Gastroesophageal sphincter (tissue), 4 donors: ENCODE measurements around the gene PRDM2. TPM values are rescaled to one million over a fixed set of nuclear protein-coding genes. Genes with fewer than 3 reads are reported as not detected.

Experiments used
- ATAC-seq: fragments of 150-250 bp; one replicate; pipeline ENCODE4 v1.9.1; 2016; ENCODE audit warnings: mild to moderate bottlenecking, moderate library complexity
- H3K27ac ChIP-seq, 4 donors: fragments of 200-600 bp; sonication (generic) in 3 of 4; 1 replicate in 3 of 4; 2 replicates in 1 of 4; pipeline ENCODE4 v1.5.1; 2016 to 2019
- H3K27me3 ChIP-seq: fragments of 200-600 bp; sonication (generic); one replicate; pipeline ENCODE4 v1.5.1; 2019
- H3K36me3 ChIP-seq, 2 donors: fragments of 200-600 bp; sonication (generic); one replicate each; pipeline ENCODE4 v1.5.1; 2019; ENCODE audit warnings: control low read depth in 1 of 2
- H3K4me1 ChIP-seq, 3 donors: fragments of 200-600 bp; sonication (generic); 1 replicate in 2 of 3; 2 replicates in 1 of 3; pipeline ENCODE4 v1.5.1; 2016 to 2019; ENCODE audit warnings: control low read depth in 2 of 3
- H3K4me3 ChIP-seq, 2 donors: fragments of 200-600 bp; sonication (generic); one replicate each; pipeline ENCODE4 v1.5.1; 2019; ENCODE audit warnings: mild to moderate bottlenecking in 1 of 2, moderate library complexity in 1 of 2
- H3K9me3 ChIP-seq, 3 donors: fragments of 200-600 bp; sonication (generic); one replicate each; pipeline ENCODE4 v1.5.1; 2017 to 2019; ENCODE audit warnings: control low read depth in 2 of 3
- EP300 ChIP-seq: sonication (generic); formaldehyde crosslinking; IDR thresholded peaks from one replicate; pipeline ENCODE4 v1.6.1; 2017; ENCODE audit warnings: antibody characterized with exemption, mild to moderate bottlenecking
- POLR2A ChIP-seq, 2 donors: fragments of 450-650 bp; IDR thresholded peaks; one replicate each; pipeline ENCODE4 v1.6.1; 2017; ENCODE audit warnings: antibody characterized with exemption in 2 of 2, mild to moderate bottlenecking in 2 of 2, moderate library complexity in 1 of 2
- POLR2AphosphoS5 ChIP-seq: sonication (generic); formaldehyde crosslinking; IDR thresholded peaks from one replicate; pipeline ENCODE4 v1.6.1; 2017; ENCODE audit warnings: antibody characterized with exemption
- WGBS, 2 donors: methylation state at CpG; one replicate each; pipeline ENCODE4 v1.1.5; 2018; ENCODE audit warnings: low coverage in 1 of 2; 5-methylcytosine and 5-hydroxymethylcytosine counted together
- total RNA-seq, 4 donors: library from RNA; depleted of rRNA; stranded (reverse); fragments of >200 nt; gene quantifications; one replicate each; pipeline ENCODE4 v1.1.0, GENCODE V29; 2016
- TF ChIP-seq, protein P1 (sequence below), 4 experiments: fragments of 200-600 bp in 2 of 4; fragments of 450-650 bp in 2 of 4; sonication (generic) in 1 of 4; IDR thresholded peaks; one replicate each; pipeline ENCODE4 v1.5.1; 2017 to 2019; ENCODE audit warnings: antibody characterized with exemption in 4 of 4, mild to moderate bottlenecking in 2 of 4, moderate library complexity in 2 of 4

PRDM2 gene
- total RNA-seq, 4 donors from 2014 or later, result 23.7 to 55.6 (median 43.0) TPM

GRCh38 chr1:13801232-13801631 is 101.2 kb downstream of the PRDM2 start:
- WGBS, 2 donors, result 75 to 100% methylated on average over 1 to 5 of the region's 8 CpGs
- peaks cover 0 to 5% (median 0%) of the 10 kb centered on the region in 3 donors for H3K4me1 ChIP-seq
- TF ChIP-seq EP300 (no peak), POLR2AphosphoS5 (no peak), POLR2A (IDR thresholded peaks at IDR 0.05) (no peak)
- TF ChIP-seq, protein P1, sequence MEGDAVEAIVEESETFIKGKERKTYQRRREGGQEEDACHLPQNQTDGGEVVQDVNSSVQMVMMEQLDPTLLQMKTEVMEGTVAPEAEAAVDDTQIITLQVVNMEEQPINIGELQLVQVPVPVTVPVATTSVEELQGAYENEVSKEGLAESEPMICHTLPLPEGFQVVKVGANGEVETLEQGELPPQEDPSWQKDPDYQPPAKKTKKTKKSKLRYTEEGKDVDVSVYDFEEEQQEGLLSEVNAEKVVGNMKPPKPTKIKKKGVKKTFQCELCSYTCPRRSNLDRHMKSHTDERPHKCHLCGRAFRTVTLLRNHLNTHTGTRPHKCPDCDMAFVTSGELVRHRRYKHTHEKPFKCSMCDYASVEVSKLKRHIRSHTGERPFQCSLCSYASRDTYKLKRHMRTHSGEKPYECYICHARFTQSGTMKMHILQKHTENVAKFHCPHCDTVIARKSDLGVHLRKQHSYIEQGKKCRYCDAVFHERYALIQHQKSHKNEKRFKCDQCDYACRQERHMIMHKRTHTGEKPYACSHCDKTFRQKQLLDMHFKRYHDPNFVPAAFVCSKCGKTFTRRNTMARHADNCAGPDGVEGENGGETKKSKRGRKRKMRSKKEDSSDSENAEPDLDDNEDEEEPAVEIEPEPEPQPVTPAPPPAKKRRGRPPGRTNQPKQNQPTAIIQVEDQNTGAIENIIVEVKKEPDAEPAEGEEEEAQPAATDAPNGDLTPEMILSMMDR (IDR thresholded peaks at IDR 0.05), result no peak
- no peaks in the 10 kb centered on the region for H3K27me3 ChIP-seq
- no peak overlapping the region for H3K4me3 ChIP-seq
- no peak overlapping the region for H3K27ac ChIP-seq
- no peaks in the 10 kb centered on the region for H3K9me3 ChIP-seq
- H3K36me3 ChIP-seq, result no peaks in the 10 kb centered on the region
- no peak for ATAC-seq

- 91% methylated on average over 10 to 13 of the region's 20 CpGs for WGBS, 2 donors
- Histone ChIP-seq H3K27ac (no peak overlapping the region), H3K9me3 (no peaks in the 10 kb centered on the region), H3K4me3 (no peak overlapping the region), H3K27me3 (no peaks in the 10 kb centered on the region), H3K36me3 (no peaks in the 10 kb centered on the region), H3K4me1 (peaks cover 0 to 5% (median 0%) of the 10 kb centered on the region in 3 donors)
- no peak for TF ChIP-seq POLR2AphosphoS5
- ATAC-seq, result no peak
Measured at GRCh38 chr1:13801655-13802486, 101.9 kb downstream of the PRDM2 start.

DNA sequence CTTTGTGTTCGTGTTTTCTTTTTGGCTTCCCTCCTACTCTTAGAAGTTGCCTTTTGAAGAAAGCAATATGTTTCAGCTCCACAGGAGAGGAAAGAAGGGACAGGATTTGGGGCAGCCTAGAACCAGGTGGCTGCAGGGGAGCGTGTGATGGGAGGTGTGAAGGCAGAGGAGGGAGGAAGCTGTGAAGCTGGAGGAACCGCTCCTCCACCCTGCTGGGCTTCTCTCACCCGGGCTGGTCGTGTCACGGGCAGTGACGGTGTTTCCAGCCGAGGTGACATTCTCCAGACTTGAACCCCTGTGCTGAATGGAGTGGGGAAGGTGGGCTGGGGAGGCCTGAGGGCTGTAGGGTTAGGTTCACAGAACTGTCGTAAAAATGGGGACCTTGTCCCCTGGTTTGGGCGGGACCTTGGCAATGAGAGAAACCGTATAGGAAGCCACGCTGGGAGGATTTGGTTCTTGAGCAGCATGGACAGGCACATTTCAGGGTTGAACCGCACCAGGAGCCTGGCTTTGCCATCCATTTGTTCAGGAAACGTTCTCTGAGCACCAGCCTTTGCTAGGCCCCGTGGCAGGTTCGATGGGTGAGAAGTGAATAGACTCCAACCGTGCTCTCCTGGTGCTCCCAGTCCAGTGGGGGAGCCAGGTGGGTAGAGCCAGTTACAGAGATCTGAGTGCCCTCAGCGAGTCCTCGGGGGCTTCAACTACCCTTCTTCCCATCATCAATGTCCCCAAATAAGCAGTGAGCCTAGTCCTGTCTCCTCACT is 103.0 kb downstream of the PRDM2 start:
- 60 to 83% methylated on average over 1 to 5 of the region's 19 CpGs for WGBS, 2 donors
- ATAC-seq, result no peak

DNA sequence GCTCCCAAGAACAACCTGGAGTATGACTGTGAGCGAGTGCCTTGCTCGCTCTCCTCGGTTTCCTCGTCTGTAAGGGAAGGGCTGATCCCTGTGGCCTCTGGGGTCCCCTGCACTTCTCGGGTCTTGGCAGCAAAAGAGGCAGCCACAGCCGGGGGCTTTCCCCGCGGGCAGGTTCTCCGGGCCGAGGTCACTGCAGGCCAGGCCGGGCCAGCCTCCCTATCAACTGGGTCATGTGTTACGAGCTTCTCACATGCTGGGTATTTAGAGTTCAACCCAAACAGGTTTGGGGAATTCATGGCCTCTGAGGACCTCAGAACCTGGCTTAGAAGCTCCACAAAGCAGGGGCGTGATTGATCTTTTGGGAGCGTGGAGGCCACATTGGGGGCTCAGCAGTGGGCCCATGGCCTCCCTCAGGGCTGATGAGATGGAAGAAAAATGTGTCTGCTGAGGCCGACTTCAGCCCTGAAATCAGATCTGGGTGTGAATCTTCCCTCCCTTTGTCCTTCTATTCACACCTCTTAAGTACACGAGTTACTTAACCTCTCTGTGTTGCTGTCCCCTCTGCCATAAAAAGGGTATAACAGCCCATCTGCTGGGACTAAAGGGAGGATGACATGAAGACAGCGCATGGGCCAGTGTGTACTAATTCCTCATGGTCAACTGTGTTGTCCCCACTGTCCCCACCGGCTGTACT is 103.7 kb downstream of the PRDM2 start:
- no peak for ATAC-seq
- H3K36me3 ChIP-seq, result peaks cover 0 to under 1% of the 10 kb centered on the region in 2 donors
- no peak for TF ChIP-seq POLR2AphosphoS5
- 68 to 87% methylated on average over 4 to 14 of the region's 18 CpGs for WGBS, 2 donors
- no peak overlapping the region for H3K27ac ChIP-seq
- H3K4me3 ChIP-seq, result no peak overlapping the region
- no peaks in the 10 kb centered on the region for H3K27me3 ChIP-seq
- peaks cover 0 to 9% (median 0%) of the 10 kb centered on the region in 3 donors for H3K4me1 ChIP-seq
- H3K9me3 ChIP-seq, result no peaks in the 10 kb centered on the region

More for the DNA sequence above, 103.0 kb downstream of the PRDM2 start:
- no peaks in the 10 kb centered on the region for H3K27me3 ChIP-seq
- no peaks in the 10 kb centered on the region for H3K36me3 ChIP-seq
- H3K9me3 ChIP-seq, result no peaks in the 10 kb centered on the region
- H3K4me1 ChIP-seq, result peaks cover 0 to 5% (median 0%) of the 10 kb centered on the region in 3 donors
- no peak overlapping the region for H3K27ac ChIP-seq
- H3K4me3 ChIP-seq, result no peak overlapping the region
- no peak for TF ChIP-seq EP300
- TF ChIP-seq POLR2A (IDR thresholded peaks at IDR 0.05), result no peak
- TF ChIP-seq, protein P1 (IDR thresholded peaks at IDR 0.05), result no peak
- TF ChIP-seq POLR2AphosphoS5, result no peak

DNA sequence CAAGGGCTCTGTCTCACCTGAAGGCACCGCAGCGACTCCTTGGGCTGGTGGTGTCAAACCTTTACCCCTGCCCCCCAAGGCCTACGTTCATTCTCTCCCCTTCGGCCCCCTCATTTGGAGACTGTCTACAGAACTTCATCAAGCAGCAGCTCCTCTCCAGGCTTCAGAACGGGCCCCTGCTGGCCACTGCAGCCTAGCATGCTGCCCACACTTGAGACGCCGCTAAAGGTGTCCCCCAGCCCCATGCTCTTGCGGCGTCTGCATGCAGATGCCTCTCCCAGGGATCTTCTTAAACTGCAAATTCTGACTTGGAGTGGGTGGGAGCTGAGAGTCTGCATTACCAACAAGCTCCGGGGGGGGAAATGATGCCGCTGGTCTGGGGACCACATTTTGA is 104.2 kb downstream of the PRDM2 start:
- ATAC-seq, result no peak
- 65 to 94% methylated on average over 3 to 5 of the region's 11 CpGs for WGBS, 2 donors
- Histone ChIP-seq H3K36me3 (peaks cover 0 to 5% of the 10 kb centered on the region in 2 donors), H3K4me3 (no peak overlapping the region), H3K27ac (no peak overlapping the region), H3K9me3 (no peaks in the 10 kb centered on the region), H3K27me3 (no peaks in the 10 kb centered on the region), H3K4me1 (peaks cover 0 to 12% (median 0%) of the 10 kb centered on the region in 3 donors)
- no peak for TF ChIP-seq POLR2A (IDR thresholded peaks at IDR 0.05)
- TF ChIP-seq EP300, result no peak
- TF ChIP-seq, protein P1 (IDR thresholded peaks at IDR 0.05), result no peak
- no peak for TF ChIP-seq POLR2AphosphoS5
